OCI-LY7 (cell line): ENCODE results near the gene CNKSR2.

Experiments
- CTCF ChIP-seq: fragments of 200-600 bp; sonication (generic); conservative IDR thresholded peaks from 2 replicates; pipeline ENCODE4 v1.5.1; 2014; ENCODE audit warnings: mild to moderate bottlenecking, antibody characterized with exemption, low read length, moderate library complexity, mixed read lengths
- EZH2phosphoT487 ChIP-seq: fragments of 200-600 bp; sonication (generic); IDR thresholded peaks from 2 replicates; pipeline ENCODE4 v1.6.1; 2018; ENCODE audit warnings: low read depth, borderline replicate concordance, mild to moderate bottlenecking, mixed run types, antibody characterized with exemption, low read length, moderate library complexity, mixed read lengths

GRCh38 chrX:21509912-21510311, 135.7 kb downstream of the CNKSR2 start:
- TF ChIP-seq CTCF (no peak), EZH2phosphoT487 (no peak)
